Hematopoietic multipotent progenitor cell treated with erythropoietin and hydrocortisone succinate and interleukin-3 and kit ligand, for 6 days (in vitro differentiated cells): ENCODE data around the gene TRIP4.

ENCODE experiments used
- DNase-seq: peaks from one replicate; pipeline ENCODE4 v3.0.0-alpha.2; 2015

The TRIP4 gene

DNA sequence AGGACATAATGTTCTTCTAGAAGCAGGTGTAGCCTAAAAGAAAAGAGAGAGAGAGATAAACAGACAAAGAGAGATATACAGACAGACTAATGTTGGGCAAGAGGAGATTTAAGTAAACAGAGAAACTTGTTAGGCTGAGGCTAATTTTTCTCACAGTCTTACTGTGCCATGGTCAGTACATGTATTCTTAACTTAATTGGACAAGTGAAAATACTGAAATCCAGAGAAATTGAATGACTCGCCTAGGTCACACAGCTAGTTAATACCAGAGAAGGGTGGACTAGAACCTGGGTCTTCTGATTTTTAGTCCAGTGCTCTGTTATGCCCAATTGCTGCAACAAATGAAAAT is 66.0 kb downstream of the TRIP4 start:
- DNase-seq, result no peak

DNA sequence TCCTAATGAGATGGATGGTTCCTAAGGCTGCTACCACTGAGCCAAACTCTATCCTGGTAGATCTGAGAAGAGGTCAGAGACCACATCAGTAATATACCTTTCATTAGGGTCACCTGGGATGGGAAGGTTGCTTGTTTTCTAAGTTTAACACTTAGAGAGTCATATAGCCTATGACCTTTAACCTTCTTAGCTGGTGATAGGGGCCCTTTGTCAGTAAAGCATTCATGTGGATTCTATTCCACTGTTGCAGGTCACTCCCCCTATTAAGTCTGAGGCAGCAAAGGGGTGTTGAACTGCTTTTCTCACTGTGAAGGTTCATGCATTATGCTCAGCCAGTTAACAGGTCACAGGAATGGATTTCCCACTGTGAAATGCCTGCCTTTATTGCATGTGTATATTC is 66.6 kb downstream of the TRIP4 start:
- no peak for DNase-seq

DNA sequence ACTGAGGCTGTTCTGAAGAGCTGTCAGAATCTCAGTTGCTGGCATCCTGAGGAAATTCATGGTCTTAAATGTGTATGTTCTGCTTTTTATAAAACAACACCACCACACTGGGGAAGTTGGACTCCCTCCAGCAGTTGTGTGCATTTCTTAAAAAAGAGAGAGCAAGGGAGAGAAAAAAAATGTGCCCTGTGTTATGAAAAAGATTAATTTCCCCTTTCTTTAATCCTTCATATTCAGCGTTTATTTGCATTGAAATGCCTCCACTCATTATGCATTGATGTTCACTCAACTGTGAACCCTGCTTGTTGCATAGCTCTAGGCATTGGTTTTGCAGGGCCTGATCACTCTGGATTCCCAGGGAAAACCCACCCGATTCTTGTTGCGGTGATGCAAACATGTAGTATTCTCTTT is 68.3 kb downstream of the TRIP4 start:
- DNase-seq, result peak; percentile 77

DNA sequence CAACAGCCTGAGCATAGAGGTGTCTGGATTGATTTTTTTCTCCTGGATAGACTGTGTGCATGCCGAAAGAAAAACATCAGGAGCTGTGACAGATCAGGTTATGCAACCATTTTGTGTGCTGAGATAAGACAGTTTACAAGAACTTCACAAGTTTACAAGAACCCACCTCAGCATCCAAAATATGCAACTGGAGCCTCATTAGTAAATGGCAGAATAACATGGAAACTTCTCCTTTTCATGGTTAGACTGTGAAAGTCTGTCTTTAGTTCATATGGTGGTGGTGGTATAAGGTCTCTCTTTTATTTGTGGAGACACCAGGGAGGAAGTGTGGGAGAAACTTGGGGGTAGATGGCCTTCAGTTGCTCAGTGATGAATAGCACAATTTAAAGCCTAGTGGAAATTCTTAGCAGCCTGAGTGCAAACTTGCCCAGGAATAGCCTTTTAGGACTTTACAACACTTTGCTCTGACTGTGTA is 69.0 kb downstream of the TRIP4 start:
- peak; percentile 39 for DNase-seq

DNA sequence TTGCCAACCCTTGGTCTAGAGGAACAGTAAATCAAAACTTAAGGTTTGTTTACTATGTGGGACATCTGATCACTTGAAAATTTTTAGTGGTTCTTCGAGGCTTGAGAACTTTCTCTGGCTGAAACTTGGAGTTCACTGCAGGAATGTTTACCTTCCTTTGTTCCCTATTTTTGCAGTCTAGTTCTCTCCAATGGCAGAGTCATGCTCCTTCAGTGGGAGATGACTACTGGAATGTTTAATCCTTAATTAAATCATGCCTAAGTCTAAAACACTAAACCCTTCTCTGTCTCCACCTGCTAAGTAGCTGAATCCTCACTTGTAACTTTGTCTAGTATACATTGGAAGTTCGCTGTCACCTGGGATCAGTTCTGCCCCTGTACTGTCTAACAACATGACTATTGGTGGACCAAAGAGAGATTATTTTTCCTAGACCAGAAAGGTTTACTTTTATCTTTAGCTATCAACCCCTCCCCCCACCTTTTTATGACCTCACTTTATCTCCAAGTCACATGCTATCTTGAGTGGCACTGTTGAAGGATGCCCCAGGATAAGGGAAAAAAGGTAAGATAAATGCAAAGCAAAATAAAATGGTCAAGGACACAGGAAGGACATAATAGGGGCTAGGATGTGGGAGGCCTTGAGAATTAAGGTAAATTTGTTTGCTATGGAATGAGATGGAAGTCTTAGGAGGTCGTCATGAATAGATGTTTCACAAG is 71.6 kb downstream of the TRIP4 start:
- DNase-seq, result no peak

DNA sequence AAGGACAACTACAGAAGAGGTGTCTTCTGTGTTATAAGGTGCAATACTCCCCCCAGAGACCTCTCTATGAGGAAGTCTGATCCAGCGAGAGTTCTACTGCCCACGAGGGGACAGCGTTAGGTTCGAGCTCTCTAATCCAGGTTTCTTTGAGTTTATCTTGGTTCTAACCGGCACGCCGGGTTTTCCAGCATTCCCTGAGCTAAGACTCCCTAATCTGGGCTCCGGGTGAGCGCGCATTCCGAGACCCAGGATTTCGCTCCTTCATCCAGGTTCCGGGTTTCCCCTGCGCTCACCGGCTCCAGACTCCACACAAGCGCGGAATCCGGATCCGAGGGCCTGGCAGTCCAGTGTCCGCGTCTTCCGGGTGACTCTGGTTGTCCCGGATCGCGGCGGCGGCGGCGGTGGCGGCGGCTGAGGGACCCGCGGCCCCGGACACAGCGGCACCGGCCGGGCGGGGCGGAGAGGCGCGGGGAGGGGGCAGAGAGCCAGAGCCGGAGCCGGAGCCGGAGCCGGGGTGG is 72.6 kb downstream of the TRIP4 start, which contains the start of gene ZNF609:
Gene ZNF609 (plus strand): TSS at position 373 of the 518 bp plus-strand sequence. CDS start 38,842 bp downstream, outside the sequence.
- peak; percentile 92 for DNase-seq

DNA sequence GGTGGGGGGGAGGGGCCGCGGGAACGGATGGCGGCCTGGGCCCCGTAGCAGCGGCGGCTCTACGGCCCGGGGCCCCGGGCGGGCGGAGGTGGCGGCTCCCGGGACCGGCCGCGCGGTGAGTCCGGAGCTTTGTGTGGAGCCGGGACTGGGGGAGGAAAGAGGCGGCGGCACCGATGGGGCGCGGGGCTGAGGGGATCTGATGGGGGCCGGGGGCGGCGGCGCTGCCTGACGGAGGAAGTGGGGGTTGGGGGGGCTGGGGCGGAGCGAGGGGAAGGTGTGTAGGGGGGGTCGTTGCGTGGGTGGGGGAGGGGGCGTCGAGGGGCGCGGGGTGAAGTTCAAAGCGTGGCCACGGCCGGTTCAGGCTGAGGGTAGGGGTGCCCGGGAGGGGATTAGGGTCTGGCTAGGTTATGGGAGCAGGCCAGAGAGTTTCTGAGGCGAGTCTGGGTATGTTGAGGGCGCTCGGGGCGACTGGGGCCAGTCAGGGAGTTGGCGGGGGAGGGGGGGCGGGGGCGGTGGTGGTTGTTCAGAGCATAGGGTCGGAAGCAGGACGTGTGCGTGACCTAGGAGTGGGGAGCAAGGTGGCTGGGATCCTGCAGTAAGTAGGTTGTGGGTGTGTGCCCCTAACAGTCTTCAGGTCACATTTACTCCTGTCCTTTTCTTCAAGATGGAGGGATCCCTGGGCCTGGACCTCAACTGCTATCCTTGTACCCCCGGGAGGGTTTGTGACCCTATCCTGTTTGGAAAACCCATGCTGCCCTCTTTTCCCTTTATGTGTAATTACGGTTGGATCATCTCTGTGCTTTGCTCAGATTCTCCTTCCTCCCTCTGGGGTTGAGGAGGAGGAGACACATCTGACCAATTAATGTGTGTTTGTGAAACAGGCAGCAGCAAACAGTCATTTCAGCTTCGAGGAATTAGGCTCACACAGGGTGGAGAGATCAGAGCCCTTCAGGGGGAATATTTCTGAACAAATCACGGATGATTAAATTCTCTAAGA is 73.4 kb downstream of the TRIP4 start:
- peak; percentile 68 for DNase-seq

DNA sequence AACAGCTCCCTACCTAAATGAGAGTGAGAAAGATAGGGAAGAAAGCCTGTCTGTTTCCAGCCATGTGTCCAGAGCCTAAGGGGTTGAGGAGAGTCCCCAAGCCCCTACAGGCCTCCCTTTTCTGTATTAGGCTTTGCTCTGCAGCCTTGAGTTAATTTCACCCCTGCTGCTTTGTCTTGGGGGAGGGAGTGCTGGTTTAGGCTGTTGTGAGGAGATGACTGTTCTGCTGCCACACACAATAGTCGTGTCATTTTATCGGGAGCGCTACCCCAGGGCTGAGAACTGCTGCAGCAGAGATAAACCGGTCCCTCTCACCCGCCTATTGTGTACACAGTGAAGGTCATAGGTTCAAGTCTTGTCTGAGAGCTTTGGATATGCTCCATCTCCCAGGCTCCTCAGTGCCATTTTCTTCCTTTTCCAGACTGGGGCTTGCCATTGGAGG is 74.1 kb downstream of the TRIP4 start:
- peak; percentile 82 for DNase-seq

DNA sequence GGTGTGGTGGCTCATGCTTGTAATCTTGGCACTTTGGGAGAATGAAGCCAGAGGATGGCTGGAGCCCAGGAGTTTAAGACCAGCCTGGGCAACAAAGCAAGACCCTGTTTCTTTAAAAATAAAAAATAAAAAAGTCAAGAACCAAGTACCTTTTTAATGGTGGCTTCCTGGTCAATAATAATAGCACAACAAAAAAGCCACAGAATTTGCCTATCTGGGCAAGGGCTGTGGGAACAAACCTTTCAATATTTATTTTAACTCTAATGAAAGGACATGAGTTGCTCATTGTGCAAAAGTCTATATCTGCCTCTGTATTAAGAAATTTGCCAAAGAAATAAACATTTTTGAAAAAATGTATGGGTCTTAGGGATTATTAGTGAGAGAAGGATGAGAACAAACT is 74.9 kb downstream of the TRIP4 start:
- no peak for DNase-seq

DNA sequence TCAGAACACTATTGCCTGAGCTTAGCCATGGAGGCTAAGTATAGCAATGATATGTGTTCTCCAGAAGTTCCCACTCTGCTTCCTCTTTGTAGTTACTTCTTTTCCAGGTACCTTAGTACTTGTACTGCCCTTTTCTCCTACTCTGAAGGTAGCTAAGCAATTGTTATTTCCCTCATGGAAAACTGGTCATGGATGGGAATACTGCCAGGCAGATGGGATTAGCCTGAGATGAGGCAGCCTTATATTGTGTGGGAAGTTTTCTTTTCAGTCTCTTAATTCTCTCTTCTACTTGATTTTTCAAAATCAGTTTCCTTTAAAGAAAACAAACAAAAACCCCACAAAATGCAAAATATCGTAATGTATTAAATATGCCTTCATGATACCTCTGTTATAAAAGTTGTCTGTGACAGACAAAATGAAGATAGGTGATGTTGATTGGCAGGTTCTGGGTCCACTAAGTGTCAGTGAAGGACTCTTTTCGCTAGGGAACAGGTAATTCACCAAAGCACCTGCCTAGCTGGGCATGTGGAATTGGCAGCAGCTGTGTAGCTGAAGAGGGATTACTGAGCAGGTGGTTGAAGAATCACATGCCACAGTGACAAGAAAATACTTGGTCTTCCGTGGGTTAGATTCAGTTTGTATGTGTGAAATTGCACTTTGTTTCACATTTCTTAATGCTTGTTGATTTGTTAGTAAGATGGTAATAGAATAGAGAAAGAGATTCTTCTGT is 76.8 kb downstream of the TRIP4 start:
- DNase-seq, result no peak

DNA sequence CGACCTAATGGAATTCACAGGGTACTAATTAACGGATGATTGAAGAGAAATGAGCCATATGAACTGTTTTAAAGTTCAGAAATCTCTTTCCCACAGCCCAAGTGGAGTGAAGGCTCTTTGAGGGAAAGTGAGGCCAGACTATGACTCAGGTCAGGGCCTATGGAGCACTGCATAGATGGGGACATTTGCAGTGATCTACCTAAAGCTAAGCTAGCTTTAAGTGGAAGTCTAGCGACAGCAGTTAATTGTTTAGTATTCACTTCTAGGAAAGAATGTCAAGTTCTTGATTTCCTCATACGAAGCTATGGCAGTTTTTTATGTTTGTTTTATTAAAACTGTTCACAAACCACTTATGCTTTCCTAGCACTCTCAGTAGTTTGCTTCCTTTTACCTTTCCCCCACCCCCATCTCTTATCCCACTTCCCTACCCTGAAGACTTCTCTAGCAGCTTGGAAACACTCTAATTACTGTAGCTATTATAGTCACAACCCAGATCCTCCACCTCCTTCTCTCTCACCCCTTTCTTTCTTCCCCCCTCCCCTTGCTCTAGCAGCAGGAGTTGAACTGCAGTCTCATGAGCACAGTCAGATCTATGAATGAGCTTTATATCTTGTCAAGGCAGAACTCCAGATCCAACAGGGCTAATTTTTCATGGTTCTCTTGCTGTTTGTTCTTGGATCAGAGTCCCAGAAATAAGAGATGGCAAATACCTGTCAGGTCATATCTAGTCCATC is 78.9 kb downstream of the TRIP4 start:
- DNase-seq, result no peak

DNA sequence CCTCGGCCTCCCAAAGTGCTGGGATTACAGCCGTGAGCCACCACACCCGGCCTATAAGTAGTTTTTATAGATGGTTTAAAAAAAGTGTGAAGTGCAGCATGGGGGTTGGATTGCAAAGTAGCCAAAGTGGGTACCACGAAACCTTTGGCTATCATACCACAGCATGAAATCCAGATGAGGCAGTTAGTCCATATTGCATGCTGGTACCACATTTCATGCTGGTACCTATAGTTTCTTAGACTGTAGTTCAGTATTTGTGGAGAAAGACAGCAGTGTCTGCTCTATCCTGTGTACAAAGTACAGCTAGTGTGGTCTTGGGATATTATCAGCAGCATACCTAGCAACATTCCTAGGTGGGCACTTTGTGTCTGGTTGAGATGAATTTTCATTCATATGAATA is 84.5 kb downstream of the TRIP4 start:
- no peak for DNase-seq

DNA sequence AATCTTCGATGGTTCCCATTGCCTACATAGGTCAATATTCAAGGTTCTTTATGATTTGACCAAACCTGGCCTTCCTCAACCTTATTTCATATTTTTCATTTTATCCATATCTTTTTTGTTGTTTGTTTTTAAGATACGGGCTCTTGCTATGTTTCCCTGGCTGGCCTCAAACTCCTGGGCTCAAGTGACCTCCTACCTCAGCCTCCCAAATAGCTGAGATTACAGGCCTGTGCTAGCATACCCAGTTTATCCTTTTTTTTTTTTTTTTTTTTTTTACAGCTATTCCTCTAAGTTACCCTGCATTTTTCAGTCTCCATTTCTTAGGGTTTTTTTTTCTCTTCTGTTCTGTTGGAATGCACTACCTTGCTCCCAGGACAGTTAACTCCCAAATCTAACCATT is 87.2 kb downstream of the TRIP4 start:
- DNase-seq, result no peak

DNA sequence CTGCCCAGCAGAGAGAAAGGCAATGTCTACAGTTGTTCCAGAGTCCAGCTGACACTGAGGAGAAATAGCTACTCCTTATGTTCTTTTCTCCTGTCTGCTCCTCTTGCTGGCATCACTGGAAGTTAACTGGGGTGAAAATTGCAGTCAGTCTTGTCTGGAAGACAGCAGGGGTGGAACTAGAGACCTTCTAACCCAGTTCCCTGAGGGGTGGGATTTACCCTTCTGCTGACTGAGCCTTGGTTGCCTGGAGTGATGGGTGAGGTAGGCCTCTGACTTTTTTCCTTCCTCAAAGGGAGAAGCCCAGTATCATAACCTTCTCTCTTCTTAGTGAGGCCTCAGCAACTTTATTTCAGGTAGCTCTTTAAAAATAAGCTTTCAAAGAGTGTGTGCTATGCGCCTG is 88.9 kb downstream of the TRIP4 start:
- no peak for DNase-seq

DNA sequence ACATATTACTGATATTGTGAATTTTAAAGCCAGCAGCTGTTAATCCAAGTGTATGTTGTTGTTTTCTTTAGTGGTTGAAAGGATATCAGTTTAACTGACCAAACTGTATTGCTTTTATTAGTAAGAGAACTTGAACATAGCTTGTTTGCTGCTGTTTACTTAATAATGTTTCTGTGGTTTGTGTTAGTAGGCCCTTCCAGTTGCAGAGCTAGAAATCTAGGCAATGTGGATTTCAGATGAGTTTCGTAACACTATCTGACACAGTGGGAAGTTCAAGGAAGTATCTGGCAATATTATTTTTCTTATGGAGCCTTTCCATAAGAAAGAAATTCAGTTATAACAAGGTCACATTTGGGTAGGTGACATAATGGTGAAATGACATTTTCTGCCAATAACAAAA is 91.2 kb downstream of the TRIP4 start:
- DNase-seq, result no peak

DNA sequence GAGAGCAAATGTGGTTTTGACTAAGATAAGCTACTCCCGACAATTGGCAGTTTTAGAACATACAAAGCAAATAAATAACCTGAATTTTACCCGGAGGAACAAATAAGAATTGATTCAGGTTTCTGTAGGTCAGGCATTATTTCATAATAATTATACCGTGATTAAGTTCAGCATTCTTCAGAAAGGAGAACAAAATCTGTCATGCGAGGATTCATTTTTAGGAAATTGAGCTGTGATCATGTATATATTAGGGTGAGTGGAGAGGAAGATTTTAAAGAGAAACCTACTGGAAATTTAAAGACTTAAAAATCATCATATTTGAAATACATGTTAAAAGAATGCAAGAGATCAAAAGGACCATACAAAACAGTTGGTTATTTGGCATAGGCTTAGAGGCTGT is 93.3 kb downstream of the TRIP4 start:
- no peak for DNase-seq

DNA sequence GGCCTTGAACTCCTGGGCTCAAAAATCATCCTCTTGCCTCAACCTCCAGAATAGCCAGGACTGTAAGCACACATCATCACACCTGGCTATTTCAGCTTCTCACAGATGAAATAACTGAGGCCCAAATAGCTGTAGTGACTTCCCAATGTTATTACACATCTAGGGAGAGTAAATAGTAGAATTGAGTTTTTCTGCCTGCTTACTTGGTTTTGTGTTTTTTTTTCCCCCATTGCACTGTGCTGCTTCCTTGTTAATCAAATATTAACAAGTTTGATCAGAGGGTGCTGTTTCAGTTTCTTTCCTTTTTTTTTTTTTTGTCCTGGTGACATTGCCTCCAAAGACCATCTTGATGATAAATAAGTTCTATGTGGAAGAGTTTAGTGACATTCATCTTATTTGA is 96.1 kb downstream of the TRIP4 start:
- no peak for DNase-seq

DNA sequence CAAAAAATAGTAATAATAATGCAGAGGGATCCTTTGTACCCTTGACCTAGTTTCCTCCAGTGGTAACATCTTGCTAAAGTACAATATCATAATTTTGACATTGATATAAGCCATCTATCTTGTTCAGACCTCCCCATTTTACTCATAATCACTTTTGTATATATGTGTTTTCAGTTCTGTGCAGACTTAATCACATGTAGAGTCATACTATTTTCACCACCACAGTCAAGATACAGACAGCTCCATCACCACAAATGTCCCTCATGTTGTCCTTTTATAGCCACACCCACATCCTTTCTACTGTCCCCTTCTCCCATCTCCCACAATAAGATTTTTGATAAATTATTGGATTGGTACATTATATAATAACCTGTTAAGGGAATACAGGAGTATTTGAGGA is 98.2 kb downstream of the TRIP4 start:
- no peak for DNase-seq

DNA sequence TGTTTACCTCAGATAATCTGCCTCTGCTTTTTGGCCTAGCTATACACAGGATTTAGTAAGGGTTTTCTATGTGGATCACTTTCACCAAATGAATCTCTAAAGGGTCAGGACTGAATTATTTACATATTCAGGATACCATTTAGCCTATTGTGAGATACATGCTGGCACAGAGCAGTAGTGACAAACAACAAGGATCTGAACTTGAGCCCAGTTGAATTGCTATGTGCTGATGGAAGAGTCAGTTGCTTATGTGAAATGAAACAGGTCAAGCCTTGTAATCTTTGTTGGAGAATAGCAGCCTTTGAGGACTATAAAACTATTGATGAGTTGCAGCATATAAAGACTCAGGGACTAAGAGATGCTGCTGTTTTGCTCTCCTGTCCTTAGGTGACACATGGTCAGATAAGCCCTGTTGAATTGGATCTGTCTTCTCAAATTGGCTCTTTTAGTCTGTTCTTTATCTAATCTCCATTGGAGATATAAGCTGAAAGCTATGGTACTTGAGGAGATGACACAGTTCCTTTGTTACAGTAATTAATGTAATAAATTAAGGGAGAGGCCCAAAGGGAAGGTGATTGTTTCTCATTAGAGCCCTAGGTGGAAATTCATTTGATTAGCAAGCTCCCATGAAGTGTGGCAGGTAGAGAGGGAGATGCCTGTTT is 103.1 kb downstream of the TRIP4 start:
- DNase-seq, result no peak

DNA sequence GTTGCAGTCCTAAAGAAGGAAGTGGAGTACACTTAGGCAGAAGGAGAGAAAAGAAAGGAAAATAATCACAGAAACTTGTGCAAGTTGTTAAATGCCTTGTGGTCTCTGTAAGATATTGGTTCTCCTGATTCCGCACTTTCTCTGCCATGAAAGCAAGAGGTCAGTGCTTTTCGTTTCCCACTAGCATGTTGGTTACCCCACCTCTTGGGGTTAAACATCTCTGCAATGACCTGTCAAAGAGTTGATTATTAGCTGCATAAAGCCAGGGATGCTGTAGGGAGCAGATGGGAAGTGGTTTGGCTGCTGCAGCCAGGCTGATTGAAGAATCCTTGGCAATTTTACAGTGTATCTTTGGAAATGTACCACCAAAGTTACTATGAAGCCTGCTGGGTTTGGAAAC is 106.0 kb downstream of the TRIP4 start:
- DNase-seq, result no peak

DNA sequence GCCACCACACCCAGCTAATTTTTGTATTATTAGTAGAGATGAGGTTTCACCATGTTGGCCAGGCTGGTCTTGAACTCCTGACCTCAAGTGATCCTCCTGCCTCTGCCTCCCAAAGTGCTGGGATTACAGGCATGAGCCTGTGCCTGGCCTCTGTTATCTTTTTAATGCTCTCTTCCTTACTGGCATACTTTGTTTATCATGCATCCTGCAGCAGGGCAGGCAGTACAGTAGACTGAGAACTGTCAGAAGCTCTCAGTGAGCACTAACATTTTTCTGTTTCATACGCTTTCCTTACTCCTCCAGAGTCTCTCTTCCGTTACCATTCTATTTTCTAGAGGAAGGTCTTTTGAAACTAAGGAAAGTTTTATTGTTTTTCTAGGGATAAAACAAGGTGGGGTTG is 108.3 kb downstream of the TRIP4 start:
- peak; percentile 51 for DNase-seq
